Thyroid gland (tissue), 4 donors: Measurements from ENCODE around the gene DGKD.

Source experiments
- CTCF ChIP-seq, 6 experiments: fragments of 200-600 bp in 3 of 6; fragments of 450-650 bp in 3 of 6; sonication (generic) in 3 of 6; IDR thresholded peaks; one replicate each; pipeline ENCODE4 v1.5.1; 2016 to 2019; ENCODE audit warnings: antibody characterized with exemption in 6 of 6, mild to moderate bottlenecking in 2 of 6, inconsistent platforms in 1 of 6, moderate library complexity in 1 of 6
- POLR2A ChIP-seq, 2 donors: fragments of 450-650 bp; IDR thresholded peaks; one replicate each; pipeline ENCODE4 v1.6.1; 2017; ENCODE audit warnings: antibody characterized with exemption in 2 of 2, mild to moderate bottlenecking in 2 of 2, moderate library complexity in 1 of 2

DNA sequence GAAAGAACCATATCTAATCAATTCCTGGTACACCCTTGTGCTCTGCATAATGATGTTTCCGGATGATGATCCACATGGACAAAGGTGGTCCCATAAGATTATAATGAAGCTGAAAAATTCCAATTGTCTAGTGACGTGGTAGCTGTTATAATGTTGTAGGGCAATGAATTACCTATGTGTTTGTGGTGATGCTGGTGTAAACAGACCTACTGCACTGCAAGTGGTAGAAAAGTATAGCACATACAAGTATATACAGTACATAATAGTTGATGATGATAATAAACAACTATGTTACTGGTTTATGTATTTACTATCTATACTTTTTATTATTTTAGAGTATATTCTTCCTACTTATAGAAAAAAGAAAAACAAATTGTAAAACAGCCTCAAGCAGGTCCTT lies 8.4 kb downstream of the DGKD start:
- TF ChIP-seq CTCF (IDR thresholded peaks at IDR 0.05) (no peak), POLR2A (IDR thresholded peaks at IDR 0.05) (no peak)
